ENCODE measurements around the gene SIGLEC15. TPM values are rescaled to one million over a fixed set of nuclear protein-coding genes. Genes with fewer than 3 reads are reported as not detected.
"Not testable (repeated sequence)": the region's sequence is repeated elsewhere in the genome, so short reads cannot be mapped to it uniquely, and the experiment has no call there.

Gene SIGLEC15
- total RNA-seq, 1 donor from 2014 or later: not detected

GRCh38 chr18:45841765-45842442 lies 16.4 kb downstream of the SIGLEC15 start:
- intact Hi-C loops (cut with micrococcal nuclease): no loop called here

- intact Hi-C loops (cut with micrococcal nuclease): no loop called here
Observed at GRCh38 chr18:45843019-45843418, 17.5 kb downstream of the SIGLEC15 start.

GRCh38 chr18:45844938-45845337 lies 19.5 kb downstream of the SIGLEC15 start:
- intact Hi-C loops (cut with micrococcal nuclease): no loop called here

- intact Hi-C loops (cut with micrococcal nuclease): no loop called here
Observed at GRCh38 chr18:45845410-45845809, 19.9 kb downstream of the SIGLEC15 start.

GRCh38 chr18:45847119-45847518 lies 21.6 kb downstream of the SIGLEC15 start:
- intact Hi-C loops (cut with micrococcal nuclease): no loop called here

GRCh38 chr18:45848643-45849042 lies 23.2 kb downstream of the SIGLEC15 start:
- intact Hi-C loops (cut with micrococcal nuclease): not testable (repeated sequence)

GRCh38 chr18:45849529-45849928 lies 24.1 kb downstream of the SIGLEC15 start:
- intact Hi-C loops (cut with micrococcal nuclease): no loop called here

- intact Hi-C loops (cut with micrococcal nuclease): no loop called here
Observed at GRCh38 chr18:45850021-45850420, 24.5 kb downstream of the SIGLEC15 start.

GRCh38 chr18:45851161-45851925 lies 25.9 kb downstream of the SIGLEC15 start:
- intact Hi-C loops (cut with micrococcal nuclease): no loop called here

- intact Hi-C loops (cut with micrococcal nuclease): no loop called here
Observed at GRCh38 chr18:45852631-45853030, 27.2 kb downstream of the SIGLEC15 start.

GRCh38 chr18:45854036-45854586 lies 28.6 kb downstream of the SIGLEC15 start:
- intact Hi-C loops (cut with micrococcal nuclease): no loop called here

- intact Hi-C loops (cut with micrococcal nuclease): no loop called here
Observed at GRCh38 chr18:45856531-45856930, 31.1 kb downstream of the SIGLEC15 start.

- intact Hi-C loops (cut with micrococcal nuclease): no loop called here
Observed at GRCh38 chr18:45859334-45859733, 33.9 kb downstream of the SIGLEC15 start.

GRCh38 chr18:45860492-45860891 lies 35.0 kb downstream of the SIGLEC15 start:
- intact Hi-C loops (cut with micrococcal nuclease): no loop called here

- intact Hi-C loops (cut with micrococcal nuclease): no loop called here
Observed at GRCh38 chr18:45860971-45861370, 35.5 kb downstream of the SIGLEC15 start.

GRCh38 chr18:45861926-45862325 lies 36.5 kb downstream of the SIGLEC15 start:
- intact Hi-C loops (cut with micrococcal nuclease): no loop called here

- intact Hi-C loops (cut with micrococcal nuclease): no loop called here
Observed at GRCh38 chr18:45863469-45863868, 38.0 kb downstream of the SIGLEC15 start.

GRCh38 chr18:45864081-45864480 lies 38.6 kb downstream of the SIGLEC15 start:
- intact Hi-C loops (cut with micrococcal nuclease): no loop called here

GRCh38 chr18:45865466-45865865 lies 40.0 kb downstream of the SIGLEC15 start:
- intact Hi-C loops (cut with micrococcal nuclease): no loop called here

- intact Hi-C loops (cut with micrococcal nuclease): no loop called here
Observed at GRCh38 chr18:45870419-45870818, 44.9 kb downstream of the SIGLEC15 start.

- intact Hi-C loops (cut with micrococcal nuclease): no loop called here
Observed at GRCh38 chr18:45871431-45872084, 46.1 kb downstream of the SIGLEC15 start.
